GM18873 (cell line): Measurements from ENCODE around the gene HRK.

Source experiments
- ATAC-seq: cut with Tn5 transposase; IDR thresholded peaks from one replicate; pipeline ENCODE4 v1.9.1; 2021; ENCODE audit warnings: mild to moderate bottlenecking, moderate library complexity, moderate number of reproducible peaks; ENCODE audit not compliant: unreplicated experiment, low FRiP score

HRK gene

DNA sequence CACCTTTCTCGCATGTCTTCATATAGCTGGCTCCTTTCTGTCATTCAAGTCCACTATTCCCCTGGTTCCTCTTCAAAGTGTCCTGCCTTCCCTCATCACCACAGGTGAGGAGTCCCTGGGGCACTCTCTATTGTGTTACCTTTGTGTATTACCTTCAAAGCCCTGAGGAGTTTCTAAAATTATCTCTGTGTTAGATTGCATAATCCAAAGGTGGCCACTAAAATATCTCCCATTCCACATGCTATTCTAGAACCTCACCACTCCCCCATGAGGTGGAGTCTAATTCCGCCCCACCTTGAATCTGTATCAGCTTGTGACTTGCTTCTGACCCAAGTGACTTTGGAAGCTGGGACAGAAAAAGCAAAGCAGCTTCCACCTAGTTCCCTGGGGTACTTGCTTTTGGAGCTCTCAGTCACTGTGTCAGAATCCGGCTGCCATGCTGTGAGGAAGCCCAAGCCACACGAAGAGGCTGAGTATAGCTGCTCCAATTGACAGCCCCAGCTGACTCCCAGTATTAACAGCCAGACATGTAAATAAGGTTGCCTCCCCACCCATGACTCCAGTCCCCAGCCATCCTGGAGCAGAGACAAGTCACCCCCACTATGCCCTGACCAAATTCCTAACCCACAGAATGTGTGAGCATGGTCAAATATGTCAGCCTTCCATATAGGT lies 6.8 kb downstream of the HRK start:
- ATAC-seq, result no peak

DNA sequence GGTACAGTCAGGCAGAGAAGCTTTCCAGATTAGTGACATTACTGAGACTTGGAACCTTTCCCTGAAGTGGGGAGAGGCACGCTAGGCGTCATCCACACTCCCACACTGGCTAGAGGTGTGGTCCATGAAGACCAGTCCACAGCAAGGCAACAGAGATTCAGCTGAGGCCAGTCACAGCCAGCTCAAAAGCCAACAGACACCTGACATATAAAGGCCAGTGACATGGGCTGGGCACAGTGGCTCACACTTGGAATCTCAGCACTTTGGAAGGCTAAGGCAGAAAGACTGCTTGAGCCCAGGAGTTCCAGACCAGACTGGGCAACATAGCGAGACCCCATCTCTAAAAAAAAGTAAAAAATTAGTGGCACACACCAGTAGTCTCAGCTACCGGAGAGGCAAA lies 10.9 kb downstream of the HRK start:
- ATAC-seq, result no peak

DNA sequence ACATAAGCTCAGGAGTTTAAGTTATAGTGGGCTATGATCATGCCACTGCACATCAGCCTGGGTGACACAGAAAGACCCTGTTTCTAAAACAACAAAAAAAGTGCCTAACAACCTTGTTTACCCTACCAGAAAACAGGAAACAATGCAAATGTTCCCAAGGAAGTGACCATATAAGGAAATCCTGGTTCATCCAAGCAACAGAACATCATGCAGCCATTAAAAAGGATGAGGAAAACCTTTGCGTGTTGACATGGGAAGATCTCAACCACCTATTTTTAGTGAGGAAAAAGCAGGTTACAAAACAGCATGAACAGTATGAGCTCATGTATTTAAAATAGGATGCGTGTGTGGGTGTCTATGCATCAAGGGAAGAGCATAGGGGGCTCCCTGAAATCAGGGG lies 13.7 kb downstream of the HRK start:
- ATAC-seq, result no peak

DNA sequence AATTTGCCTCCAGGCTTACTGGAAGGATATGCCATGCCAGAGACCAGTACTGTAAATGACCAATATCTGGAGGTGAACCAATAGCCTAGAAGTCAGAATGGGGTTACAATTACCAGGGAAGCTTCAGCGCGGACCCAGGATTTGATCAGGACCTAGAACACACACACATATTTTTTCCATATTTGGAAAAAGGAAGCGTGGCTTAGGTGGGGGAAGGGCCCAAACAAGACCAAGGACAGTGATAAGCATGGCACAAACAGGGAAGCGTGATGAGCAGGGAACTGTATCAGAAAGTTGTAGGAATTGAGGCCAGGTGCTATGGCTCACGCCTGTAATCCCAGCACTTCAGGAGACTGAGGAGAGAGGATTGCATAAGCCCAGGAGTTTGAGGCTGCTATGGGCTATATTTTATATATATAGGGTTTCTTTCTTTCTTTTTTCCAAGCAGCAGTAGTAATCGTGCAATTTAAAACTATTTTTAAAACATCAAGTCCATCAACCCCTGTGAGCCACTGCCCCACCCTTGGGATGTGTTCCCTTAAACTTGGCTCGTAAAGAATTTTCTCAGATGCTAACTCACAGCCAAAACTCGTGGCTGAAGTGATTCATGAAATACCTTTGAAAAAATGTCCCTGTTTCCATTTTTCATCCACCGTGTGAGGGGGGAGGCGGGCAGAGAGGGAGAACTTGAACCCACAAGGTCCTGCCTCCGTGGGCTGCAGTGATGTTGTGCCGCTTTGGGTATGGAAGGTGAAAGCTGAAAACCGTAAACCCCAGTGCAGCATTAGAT lies 16.7 kb downstream of the HRK start:
- ATAC-seq, result no peak

DNA sequence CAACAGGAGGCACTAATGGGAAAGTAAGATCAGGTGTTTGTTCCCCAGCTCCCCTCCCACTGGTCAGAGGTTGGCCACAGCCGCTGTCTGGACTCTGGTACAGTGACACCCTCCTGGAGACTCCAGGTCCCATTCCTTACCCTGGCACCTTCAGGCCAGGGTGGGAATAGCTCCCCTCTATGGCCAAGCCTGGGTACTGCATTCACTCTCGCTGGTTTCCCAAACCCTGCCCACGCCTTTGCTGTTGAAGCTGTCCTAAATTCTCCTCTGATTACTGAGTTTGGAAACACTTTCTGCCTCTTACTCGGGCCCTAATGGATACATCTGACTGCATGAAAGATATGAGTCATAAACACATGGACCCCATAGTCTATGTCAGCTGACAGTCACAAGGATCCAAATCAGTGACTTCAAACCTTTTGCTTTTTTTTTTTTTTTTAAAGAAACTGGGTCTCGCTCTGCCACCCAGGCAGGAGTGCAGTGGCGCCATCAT lies 17.9 kb downstream of the HRK start:
- ATAC-seq, result no peak

DNA sequence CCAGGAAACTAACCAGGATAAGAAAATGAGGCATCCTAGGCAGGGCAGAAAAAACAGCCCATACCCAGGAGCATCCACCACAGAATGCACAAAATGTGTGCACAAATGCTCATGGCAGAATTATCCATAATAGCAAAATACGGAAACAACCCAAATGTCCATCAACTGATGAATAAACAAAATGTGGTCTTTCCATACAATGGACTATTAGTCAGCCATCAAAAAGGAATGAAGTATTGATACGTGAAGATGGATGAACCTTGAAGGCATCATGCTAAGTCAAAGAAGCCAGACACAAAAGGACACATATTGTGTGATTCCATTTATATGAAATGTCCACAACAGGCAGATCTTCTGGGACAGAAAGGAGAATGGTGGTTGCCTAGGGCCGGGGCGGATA lies 19.1 kb downstream of the HRK start:
- no peak for ATAC-seq

DNA sequence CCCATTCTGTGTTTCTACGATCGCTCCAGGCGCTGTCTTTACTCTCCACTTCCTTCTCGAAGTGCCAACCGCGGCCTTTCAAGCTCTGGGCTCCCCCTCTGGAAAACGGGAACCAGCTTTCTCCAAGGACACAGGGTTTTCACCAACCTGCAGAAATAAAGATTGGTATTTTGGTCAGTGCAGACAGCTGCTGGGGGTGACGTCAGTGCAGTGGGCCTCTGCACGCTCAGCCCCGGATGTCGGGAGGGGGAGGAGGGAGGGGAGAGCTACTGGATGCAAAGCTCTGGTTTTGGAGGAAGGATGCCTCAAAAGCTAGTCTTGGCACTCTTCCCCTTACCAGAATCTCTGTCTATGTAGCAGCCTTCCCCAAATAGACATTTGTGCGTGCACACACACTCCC lies 19.9 kb downstream of the HRK start:
- ATAC-seq, result no peak

DNA sequence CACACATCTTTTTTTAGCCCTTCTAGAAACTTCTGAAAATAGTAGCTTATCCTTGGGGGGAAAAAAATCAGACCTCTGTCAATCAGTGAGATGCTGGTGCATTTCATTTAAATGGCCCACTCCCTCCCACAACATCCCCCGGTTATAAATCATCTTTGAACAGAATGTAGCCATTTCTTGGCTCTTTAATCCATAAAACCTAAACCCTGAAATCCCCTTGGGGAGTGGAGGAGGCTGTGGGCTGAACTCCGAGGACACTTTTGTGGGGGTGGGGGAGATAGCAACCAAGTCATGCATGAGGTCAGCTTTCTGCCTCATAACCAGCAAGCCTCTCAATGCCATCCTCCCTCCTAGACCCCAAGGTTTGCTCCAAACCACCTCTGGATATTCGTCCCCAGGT lies 21.0 kb downstream of the HRK start:
- no peak for ATAC-seq

DNA sequence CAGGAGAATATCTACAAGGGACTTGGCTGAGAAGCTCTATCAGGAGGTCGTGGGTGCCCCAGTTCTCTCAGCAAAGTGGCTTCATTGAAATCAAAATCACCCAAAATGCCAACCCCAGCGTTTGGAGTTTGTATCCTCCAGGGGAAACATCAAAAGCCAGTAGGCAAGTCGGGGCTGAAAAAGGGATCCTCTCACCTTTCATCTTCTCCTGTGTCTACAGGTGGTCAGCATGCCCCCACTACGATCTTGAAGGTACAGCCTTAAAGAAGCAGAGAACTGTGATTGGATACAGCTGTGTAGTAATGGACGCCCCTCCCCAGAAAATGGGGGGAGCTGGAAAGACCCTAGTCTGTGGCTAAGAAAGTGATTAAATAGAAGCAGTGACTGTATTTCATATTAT lies 22.2 kb downstream of the HRK start:
- no peak for ATAC-seq

DNA sequence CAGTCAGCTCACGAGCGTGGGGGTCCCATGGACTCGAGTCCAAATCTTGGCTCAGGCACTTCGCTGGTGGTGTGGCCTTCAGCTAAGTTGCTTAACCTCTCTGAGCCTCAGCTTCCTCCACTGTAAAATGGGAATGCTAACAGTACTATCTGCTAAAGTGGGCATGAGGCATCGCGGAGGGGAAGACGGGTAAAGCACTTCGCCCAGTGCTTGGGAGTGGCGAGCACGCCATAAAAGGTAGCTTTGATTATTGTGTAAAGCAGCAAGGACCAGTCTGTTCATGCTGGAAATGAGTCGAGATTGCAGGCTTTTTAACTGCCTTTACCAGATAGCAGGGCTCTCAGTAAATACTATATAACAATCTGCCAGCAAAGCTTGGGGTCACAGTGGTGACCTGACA lies 24.5 kb downstream of the HRK start:
- no peak for ATAC-seq

DNA sequence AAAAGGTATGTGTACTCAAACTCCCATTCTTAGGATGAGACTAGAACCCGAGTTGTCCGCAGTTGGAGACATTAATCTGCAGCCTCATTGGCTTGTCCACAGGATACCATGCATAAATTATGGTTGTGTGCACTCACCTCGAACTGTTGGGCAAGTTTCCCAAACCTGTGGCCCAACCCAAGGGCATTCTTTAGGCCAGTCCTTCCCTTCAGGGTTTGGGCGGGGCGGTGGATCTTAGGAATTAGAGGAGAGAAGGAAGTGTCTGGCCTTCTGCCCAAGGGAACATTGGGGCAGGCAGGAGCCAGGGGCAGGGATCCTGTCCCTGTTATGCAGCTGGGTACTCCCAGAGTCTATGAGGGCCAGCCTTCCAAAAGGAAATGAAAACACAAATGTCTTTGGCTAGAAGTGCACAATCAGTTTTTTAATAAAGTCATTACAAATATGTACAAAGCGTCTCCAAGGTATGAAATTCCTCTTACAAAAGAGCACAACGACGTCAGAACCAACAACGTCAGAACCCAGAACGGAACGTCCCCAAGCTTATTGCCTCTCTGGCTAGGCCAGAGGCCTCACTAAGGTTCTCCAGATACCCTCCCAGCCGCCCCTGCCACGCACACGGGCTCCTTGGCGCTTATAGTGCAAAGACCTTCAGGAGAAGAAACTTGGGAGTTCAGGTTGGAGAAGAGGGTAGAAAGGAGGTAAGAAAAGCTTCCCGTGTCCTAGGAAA lies 25.3 kb downstream of the HRK start:
- no peak for ATAC-seq

DNA sequence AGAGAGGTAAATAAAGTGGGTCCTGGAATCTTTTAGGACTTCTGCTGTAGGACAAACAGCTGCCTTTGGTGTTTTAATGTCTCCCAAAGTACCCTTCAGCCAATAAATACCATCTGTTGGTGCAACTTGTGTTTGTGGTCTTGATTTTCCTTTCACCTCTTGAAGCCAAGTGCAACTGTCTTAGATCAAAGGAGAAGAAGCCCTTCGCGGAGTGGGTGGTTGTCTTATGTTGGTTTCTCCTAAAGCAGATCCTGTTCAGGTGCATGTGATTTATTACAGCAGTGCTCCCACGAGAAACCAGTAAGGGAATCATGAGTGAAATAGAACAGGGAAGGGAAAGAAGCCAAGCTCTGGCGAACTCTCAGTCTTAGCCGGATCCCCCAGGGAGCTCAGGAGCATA lies 27.7 kb downstream of the HRK start:
- ATAC-seq, result no peak

DNA sequence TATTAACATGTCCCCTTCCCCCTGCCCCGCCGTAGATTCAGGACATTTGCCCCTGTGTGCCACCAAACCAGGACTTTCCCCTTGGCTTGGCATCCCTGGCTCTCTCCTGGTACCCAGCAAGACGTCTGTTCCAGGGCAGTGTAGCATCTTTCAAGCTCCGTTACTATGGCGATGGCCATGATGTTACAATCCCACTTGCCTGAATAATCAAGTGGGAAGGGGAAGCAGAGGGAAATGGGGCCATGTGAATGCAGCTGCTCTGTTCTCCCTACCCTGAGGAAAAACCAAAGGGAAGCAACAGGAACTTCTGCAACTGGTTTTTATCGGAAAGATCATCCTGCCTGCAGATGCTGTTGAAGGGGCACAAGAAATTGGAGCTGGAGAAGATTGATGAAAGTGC lies 28.9 kb downstream of the HRK start:
- ATAC-seq, result no peak

DNA sequence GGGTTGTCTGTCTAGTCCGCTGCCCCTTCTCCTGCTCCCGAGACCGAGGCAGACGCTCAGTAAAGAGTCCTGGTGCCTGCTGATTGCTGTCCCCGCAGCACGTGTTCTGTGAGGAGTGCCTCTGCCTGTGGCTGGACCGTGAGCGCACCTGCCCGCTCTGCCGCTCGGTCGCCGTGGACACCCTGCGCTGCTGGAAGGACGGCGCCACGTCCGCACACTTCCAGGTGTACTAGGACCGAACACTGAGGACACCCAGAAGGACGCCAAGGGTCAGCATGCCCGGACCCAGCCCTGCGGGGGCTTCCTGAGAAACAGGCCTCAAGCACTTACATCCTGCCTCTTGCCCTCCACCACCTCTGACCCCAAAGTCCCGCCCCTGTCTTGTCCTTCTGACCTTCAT lies 32.0 kb downstream of the HRK start:
- ATAC-seq, result no peak

DNA sequence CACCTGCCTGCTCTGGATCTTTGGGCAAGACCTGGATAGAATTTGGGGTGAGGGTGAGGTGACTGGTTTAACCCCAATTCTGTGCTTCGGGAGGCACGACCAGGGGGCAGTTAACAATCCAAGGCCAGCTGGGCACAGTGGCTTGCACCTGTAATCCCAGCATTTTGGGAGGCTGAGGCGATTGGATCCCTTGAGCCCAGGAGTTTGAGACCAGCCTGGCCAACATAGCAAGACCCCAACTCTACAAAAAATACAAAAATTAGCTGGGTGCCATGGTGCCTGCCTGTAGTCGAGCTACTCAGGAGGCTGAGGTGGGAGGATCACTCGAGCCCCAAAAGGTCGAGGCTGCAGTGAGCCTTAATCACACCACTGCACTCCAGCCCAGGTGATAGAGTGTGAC lies 38.2 kb downstream of the HRK start:
- no peak for ATAC-seq

DNA sequence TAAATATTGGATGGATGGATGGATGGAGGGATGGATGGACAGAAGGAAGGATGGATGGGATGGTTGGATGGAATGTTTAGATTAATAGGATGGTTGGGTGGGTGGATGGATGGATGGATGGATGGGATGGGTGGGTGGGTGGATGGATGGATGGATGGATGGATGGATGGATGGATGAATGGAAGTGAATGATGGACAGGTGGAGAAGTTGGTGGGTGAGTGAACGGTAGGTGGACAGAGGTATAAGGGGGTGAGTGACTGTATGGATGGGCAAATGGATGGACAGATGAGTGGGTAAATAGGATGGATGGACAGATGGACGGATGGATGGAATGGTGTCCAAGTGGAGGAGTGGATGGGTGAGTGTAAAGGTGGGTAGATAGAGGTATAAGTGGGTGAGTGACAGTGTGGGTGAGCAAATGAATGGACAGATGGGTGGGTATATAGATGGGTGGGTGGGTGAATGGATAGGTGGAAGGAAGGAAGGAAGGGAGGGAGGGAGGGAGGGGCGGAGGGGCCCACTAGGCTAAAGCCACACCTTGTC lies 41.9 kb downstream of the HRK start:
- ATAC-seq, result no peak

DNA sequence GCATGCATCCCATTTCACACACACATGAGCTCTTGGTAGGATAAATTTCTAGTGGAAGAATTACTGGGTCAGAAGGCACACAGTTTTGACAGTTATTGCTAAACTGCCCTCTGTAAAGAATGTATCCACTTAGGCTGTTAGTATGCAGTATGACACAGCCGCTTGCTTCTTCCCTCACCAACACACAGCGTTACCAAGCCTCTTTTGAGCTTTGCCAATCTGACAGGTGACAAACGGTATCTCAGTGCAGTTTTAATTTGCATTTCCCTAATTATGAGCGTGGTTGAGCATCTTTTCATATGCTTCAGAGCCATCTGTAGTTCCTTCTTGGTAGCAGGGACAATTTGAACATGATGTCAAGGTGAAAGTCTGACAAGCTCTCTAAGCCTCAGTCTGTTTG lies 42.9 kb downstream of the HRK start:
- ATAC-seq, result no peak

DNA sequence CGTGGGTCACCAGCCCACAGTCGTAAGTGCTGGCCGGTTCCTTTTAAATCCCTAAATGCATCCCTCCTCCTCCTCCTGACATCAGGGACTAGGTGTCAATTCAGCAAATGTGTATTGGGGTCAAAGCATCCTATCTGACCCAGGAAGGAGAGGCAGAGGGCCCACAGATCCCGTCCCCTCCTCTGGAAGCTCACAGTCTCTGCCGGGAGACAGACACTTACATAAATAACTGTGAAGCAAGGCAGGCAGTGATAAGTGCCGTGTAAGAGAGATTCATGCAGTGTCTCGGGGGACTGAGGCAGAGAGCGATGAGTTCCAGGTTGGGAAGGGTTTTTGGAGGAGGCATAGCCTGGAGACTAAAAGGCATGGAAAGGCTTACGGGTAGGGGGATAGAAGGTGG lies 44.1 kb downstream of the HRK start:
- ATAC-seq, result no peak

DNA sequence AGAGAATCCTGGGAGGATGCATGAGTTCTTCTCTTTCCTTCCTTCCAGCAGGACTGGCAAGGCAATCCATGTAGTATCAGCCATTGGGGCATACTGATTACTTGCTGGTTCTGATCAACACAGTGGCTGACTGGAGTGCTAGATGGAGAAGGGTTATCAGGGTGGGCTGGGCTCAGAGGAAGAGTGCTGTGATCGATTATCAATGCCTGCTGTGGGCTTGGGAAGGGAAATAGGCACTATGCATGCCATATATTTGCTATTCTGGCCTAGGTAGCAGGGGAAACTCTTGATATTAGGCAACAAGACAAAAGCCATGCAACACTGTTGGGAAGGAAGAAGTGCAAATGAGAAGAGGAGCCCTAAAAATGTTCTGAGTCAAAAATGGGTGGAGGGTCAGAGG lies 45.8 kb downstream of the HRK start:
- ATAC-seq, result no peak

DNA sequence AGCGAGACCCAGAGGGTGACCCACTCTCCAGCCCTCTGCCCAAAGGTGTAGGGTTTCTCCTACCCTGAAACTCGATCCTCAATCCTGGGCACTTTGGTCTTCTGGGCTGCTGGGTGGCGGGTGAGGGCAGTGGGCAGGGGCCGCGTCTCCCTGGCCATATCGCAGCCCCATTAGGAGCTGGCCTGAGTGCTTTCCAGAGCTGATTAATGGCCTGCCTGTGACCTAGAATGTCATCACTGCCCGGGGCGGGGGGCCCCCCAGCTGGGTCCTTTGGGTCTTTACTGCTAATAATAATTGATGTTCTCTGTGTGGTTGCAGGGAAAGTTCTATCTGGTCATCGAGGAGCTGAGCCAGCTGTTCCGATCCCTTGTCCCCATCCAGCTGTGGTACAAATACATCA lies 47.8 kb downstream of the HRK start:
- no peak for ATAC-seq

DNA sequence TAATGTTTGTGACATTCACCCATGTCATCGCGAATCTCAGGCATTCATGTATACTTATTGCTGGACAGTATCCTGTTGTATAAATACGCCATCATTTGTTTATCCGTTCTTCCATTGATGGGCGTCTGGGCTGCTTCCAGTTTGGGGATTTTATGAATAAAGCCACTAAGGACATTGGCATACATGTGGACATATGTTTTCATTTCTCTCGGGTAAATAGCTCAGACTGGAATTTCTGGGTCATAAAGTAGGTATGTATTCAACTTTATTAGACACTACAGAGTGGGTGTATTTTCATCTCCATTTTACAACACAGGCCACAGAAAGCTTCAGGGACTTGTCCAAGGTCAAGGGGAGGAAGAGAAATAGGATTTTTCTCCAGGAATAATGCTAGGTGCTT lies 48.9 kb downstream of the HRK start:
- no peak for ATAC-seq
